HG02973 (cell line): ENCODE results near the gene CPS1.

ENCODE experiments used
- ATAC-seq: cut with Tn5 transposase; IDR thresholded peaks from one replicate; pipeline ENCODE4 v1.9.1; 2021; ENCODE audit warnings: moderate library complexity; ENCODE audit not compliant: unreplicated experiment

CPS1 gene

DNA sequence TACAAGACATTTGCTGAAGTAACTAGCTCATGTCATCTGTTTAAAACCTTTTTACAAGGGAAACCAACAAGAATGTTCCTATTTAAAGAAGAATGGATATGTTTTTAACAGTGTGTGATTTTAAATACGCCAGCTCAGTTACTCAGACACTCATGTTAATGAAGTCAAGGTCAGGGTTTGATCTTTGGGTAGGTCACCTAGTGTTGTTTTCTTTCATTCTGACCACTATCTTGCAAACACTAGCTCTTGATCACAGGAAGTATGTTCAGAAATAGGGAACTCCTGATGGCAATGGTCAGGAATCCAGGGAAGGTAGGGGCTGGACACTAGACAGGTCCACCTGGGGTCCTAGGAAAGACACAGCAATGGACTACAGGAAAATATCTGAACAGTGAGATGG is 116.7 kb downstream of the CPS1 start:
- ATAC-seq = no peak

DNA sequence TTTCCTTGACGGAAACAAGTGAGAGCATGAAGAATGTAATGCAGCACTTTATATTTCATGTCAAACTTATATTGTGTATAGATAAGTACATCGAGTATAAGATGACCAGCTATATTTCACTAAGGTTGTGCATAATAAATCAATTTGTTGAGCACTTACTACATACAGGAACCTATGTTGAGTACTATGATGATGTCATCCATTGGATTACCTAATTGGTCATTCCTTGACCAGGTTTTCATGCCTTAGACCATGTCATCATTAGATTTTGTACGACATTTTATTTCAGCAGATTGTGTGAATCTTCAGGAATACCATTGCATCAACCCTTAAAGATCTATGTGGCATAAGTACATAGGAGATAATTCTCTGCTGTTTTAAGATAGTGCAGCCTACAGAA is 119.7 kb downstream of the CPS1 start:
- ATAC-seq = no peak

DNA sequence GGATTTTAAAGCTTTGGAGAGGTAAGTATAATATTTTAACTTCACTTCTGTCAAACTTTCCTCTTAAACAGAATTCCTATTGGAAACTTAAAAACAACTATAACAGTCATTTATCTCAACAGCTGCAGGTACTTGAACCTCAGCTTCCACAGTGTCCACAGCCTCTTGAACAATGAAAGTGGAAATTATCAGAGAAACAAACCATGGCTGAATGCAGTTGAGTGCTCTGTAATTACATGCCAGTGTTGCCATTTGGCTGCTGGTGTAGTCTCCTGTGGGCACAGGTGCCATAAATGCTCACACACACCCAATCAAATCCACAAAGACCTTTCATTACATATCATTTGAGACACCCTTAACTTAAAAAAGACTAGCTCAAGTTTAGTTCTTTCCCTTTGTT is 125.1 kb downstream of the CPS1 start:
- ATAC-seq = no peak

DNA sequence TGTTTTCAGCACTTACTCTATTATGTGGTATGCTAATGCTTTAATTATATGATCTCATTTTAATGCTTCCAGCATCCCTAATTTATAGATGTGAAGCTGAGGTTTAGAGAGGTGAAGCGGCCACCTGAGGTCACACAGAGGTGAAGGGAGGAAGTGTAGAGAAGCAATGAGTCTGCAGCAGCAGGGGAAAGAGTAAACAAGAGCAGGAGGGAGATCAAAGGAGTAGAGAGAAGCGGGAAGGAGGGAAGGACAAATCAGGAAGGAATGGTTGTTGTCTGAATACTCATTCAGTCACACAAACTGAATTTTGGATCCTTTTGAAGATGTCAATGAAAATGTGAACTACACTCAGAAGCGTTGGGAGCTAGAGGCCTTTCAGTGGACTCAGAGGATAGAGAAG is 130.0 kb downstream of the CPS1 start:
- no peak for ATAC-seq

DNA sequence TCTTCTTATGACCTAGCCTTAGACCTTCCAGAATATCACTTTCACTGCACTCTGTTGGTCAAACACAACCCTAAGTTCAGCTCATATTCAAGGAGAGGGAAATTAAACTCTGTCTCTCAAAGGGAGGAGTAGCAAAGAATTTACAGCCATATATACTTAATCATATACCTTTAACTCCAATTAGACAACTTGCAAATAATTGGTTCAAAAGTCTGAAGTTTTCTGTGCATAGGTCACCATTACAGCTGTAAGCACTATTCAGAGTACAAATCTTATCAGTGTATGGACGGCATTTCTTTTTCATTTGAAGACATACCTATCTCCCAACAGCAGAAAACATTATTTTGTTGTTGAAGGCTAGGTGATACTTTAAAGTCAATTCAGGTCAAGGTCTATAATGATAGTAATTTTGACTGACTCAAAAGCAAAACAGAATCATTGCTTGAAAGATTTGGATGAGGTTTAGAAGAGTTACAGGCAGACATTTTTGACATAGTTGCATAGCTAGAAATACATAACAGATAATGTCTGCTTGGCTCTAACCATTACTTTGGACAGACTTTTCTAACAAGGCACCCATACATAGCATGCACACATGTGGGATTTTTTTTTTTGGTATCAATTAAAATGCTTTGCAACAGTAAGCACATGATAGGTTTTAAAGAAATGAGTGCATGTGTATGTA is 131.5 kb downstream of the CPS1 start:
- ATAC-seq = no peak

DNA sequence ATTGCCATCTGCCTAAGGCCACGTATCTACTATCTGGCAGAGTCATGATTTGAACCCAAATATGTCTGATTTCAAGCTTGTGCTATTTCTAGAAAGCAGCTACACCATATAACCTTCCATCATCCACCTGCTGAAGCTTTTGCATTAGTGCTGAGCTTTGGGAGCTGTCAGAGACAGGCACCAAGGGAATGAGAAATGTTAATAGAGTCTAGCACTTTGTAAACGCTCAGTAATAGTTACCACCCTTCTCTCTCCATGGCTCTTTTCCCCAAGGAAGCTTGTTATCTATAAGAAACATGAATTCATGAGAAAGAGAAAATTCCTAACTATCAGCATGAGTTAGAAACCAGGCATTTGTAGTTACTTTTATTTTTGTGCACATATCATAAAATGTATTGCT is 151.5 kb downstream of the CPS1 start:
- ATAC-seq = no peak

DNA sequence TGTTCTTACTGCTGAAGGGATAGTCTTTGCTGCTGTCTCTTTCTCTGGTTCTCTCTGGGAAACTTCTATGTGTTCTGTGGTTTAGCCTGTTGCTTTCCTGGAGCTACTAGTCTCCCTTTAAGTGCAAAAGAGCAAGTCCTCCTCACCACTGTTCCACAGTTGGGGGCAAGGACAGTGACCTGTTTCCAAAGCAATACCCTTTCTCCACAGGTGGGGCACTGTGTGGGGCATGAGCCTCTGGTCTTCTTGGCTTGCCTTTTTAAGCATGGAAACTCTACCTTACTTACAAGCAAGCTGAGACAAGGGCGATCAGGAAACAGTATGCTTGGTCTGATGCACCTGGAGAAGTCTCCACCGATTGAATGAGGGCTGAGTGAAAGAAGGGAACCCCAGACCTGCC is 156.7 kb downstream of the CPS1 start:
- no peak for ATAC-seq

DNA sequence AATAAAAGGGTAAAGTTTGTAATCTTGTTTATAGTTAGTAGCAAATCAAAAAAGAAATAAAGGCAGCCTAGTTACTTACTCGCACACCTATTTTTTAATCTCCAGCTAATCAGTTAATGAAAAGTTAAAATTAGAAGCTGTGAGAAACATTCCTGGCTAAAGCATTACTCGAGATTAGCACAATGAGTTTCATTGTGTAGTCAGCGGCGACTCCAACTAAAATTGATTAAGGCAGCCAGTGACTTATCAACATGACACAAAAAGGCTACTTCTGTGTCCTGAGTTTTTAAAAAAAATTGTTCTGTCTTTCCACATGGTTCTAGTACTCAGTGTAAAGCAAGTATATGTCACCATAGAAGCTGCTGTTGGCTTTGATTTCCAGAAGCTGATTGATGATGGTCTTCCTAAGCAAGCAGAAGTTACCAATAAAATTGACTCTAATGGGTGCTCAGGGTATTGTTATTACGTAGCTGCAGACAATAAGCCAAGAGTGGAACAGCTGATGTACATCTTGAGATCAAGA is 159.2 kb downstream of the CPS1 start:
- ATAC-seq = no peak

DNA sequence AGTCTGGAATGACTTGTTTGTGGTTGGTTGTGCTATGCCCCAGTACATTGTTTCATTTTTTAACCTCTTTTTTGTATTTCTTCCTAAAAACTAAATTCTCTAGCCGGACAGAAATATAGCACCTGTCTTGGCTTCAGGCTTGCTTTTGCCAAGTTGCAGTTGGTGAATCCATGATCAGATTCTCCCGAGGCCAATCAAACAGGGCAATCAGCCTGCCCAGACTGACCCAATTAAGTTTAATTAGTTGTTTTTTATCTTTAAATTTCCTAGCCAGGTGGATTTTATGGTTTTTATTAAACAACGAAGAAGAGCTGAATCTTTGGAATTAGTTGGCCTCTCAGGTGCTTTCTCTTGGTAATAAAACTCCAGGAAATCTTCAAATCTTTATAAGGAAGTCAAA is 162.1 kb downstream of the CPS1 start:
- ATAC-seq = no peak

DNA sequence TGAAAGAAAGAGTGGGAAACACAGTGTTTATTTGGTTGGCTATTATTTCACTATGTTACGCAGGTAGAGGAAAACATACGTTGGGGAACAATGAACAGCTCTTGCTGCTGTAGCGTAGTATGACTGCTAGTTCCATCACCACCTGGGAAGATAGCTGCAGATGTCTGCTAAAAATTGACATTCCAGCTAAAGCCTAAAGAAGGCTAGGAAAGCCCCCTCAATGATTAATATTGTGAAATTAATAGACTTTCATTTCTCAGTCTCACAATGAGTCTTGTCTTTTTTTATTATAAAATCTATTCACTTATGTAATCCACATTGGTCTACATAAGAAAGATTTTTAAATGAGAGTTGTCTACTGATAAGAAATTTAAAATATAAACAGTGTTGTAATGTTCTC is 165.7 kb downstream of the CPS1 start:
- ATAC-seq = no peak

DNA sequence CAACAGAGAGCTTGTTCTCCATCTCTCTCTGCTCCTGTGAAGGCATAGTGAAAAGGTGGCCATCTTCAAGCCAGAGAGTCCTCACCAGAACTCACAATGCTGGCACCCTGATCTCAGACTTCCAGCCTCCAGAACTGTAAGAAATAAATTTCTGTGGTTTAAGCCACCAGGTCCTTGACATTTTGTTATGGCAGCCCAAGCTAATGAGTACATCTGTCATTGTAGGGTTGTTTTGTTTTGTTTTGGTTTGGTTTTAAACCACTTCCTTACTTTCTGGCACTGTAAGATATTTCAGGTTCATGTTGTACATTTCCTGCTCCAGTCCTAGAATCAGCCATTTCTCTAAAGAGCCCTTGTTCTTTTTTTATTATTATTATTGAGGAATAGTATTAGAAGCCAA is 171.2 kb downstream of the CPS1 start:
- ATAC-seq = no peak
